ENCODE measurements around the gene SPRR2F. TPM values are rescaled to one million over a fixed set of nuclear protein-coding genes. Genes with fewer than 3 reads are reported as not detected.

The SPRR2F gene
- total and polyA plus RNA-seq, 4 donors: not detected

GRCh38 chr1:153081736-153082135 lies 31.6 kb downstream of the SPRR2F start (continued):
- TF ChIP-seq, protein P1, sequence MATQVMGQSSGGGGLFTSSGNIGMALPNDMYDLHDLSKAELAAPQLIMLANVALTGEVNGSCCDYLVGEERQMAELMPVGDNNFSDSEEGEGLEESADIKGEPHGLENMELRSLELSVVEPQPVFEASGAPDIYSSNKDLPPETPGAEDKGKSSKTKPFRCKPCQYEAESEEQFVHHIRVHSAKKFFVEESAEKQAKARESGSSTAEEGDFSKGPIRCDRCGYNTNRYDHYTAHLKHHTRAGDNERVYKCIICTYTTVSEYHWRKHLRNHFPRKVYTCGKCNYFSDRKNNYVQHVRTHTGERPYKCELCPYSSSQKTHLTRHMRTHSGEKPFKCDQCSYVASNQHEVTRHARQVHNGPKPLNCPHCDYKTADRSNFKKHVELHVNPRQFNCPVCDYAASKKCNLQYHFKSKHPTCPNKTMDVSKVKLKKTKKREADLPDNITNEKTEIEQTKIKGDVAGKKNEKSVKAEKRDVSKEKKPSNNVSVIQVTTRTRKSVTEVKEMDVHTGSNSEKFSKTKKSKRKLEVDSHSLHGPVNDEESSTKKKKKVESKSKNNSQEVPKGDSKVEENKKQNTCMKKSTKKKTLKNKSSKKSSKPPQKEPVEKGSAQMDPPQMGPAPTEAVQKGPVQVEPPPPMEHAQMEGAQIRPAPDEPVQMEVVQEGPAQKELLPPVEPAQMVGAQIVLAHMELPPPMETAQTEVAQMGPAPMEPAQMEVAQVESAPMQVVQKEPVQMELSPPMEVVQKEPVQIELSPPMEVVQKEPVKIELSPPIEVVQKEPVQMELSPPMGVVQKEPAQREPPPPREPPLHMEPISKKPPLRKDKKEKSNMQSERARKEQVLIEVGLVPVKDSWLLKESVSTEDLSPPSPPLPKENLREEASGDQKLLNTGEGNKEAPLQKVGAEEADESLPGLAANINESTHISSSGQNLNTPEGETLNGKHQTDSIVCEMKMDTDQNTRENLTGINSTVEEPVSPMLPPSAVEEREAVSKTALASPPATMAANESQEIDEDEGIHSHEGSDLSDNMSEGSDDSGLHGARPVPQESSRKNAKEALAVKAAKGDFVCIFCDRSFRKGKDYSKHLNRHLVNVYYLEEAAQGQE (IDR thresholded peaks at IDR 0.05): no peak
- TF ChIP-seq RXRA (IDR thresholded peaks at IDR 0.05) (no peak), NR2F2 (IDR thresholded peaks at IDR 0.05) (no peak)

- no peak for DNase-seq (ENCODE audit: low spot score)
- 77% methylated on average over 5 of the region's 5 CpGs for WGBS
- Histone ChIP-seq H3K36me3 (ENCODE audit: control insufficient read depth in 4 of 4, insufficient read depth in 3 of 4, low read depth in 1 of 4, low read length in 3 of 4) (no peaks in the 10 kb centered on the region), H3K9ac (ENCODE audit: low read depth in 1 of 2, low read length in 2 of 2) (no peak overlapping the region), H3K4me1 (ENCODE audit: control insufficient read depth in 4 of 4, insufficient read depth in 4 of 4, low read length in 3 of 4) (no peaks in the 10 kb centered on the region), H3K9me3 (ENCODE audit: control insufficient read depth in 4 of 4, low read length in 3 of 4) (no peaks in the 10 kb centered on the region), H3K27me3 (ENCODE audit: control insufficient read depth in 4 of 4, insufficient read depth in 4 of 4, low read length in 3 of 4) (no peaks in the 10 kb centered on the region), H3K4me3 (ENCODE audit: low read depth in 1 of 3, low read length in 3 of 3) (no peak overlapping the region), H3K27ac (ENCODE audit: low read depth in 1 of 2, low read length in 2 of 2) (no peak overlapping the region)
- no peak for TF ChIP-seq JUND (IDR thresholded peaks at IDR 0.05)
- TF ChIP-seq EGR1 (IDR thresholded peaks at IDR 0.05; ENCODE audit: low read depth in 2 of 2): no peak
- TF ChIP-seq RAD21 (IDR thresholded peaks at IDR 0.05): no peak
- TF ChIP-seq TAF1 (conservative IDR thresholded peaks at IDR 0.05): no peak
- TF ChIP-seq, protein P1 (IDR thresholded peaks at IDR 0.05): no peak
- TF ChIP-seq, protein P2, sequence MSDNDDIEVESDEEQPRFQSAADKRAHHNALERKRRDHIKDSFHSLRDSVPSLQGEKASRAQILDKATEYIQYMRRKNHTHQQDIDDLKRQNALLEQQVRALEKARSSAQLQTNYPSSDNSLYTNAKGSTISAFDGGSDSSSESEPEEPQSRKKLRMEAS (IDR thresholded peaks at IDR 0.05): no peak
- TF ChIP-seq RXRA (IDR thresholded peaks at IDR 0.05): no peak
- no peak for TF ChIP-seq ZBTB33 (IDR thresholded peaks at IDR 0.05)
- TF ChIP-seq HNF4G (IDR thresholded peaks at IDR 0.05): no peak
- no peak for TF ChIP-seq CTCF (IDR thresholded peaks at IDR 0.05; ENCODE audit: low read depth, low read length, missing input control)
- no peak for TF ChIP-seq NR2F2 (IDR thresholded peaks at IDR 0.05)
- no peak for TF ChIP-seq SP1 (IDR thresholded peaks at IDR 0.05)
- no peak for TF ChIP-seq HNF4A (conservative IDR thresholded peaks at IDR 0.05)
- TF ChIP-seq GABPA (IDR thresholded peaks at IDR 0.05 in 1 of 2, conservative IDR thresholded peaks at IDR 0.05 in 1 of 2): no peak
- TF ChIP-seq, protein P3, sequence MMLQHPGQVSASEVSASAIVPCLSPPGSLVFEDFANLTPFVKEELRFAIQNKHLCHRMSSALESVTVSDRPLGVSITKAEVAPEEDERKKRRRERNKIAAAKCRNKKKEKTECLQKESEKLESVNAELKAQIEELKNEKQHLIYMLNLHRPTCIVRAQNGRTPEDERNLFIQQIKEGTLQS (IDR thresholded peaks at IDR 0.05): no peak
- TF ChIP-seq YY1 (IDR thresholded peaks at IDR 0.05): no peak
Measured at GRCh38 chr1:153072806-153073726, 40.2 kb downstream of the SPRR2F start.
